ENCODE data around the gene SLC11A2. TPM values are rescaled to one million over a fixed set of nuclear protein-coding genes. Genes with fewer than 3 reads are reported as not detected.

SLC11A2 gene
- total RNA-seq, 1 donor from 2014 or later, result 42.6 TPM

GRCh38 chr12:50981319-50982239, 44.6 kb downstream of the SLC11A2 start:
- Mint-ChIP-seq H3K27ac (ENCODE audit: unreplicated experiment) (no peak overlapping the region), H3K27me3 (ENCODE audit: unreplicated experiment) (no peaks in the 10 kb centered on the region), H3K4me1 (ENCODE audit: unreplicated experiment) (peaks cover 22% of the 10 kb centered on the region), H3K36me3 (ENCODE audit: unreplicated experiment) (peaks cover 3% of the 10 kb centered on the region), H3K4me3 (ENCODE audit: unreplicated experiment) (no peak overlapping the region), H3K9me3 (ENCODE audit: unreplicated experiment) (no peaks in the 10 kb centered on the region)
- peak; percentile 13 for DNase-seq (ENCODE audit: extremely low spot score, unreplicated experiment)
- no peak for TF ChIP-seq CTCF (IDR thresholded peaks at IDR 0.05)

- Mint-ChIP-seq H3K36me3 (ENCODE audit: unreplicated experiment) (peaks cover 9% of the 10 kb centered on the region), H3K27me3 (ENCODE audit: unreplicated experiment) (no peaks in the 10 kb centered on the region), H3K4me1 (ENCODE audit: unreplicated experiment) (peaks cover 14% of the 10 kb centered on the region), H3K4me3 (ENCODE audit: unreplicated experiment) (no peak overlapping the region), H3K9me3 (ENCODE audit: unreplicated experiment) (no peaks in the 10 kb centered on the region), H3K27ac (ENCODE audit: unreplicated experiment) (no peak overlapping the region)
- DNase-seq (ENCODE audit: extremely low spot score, unreplicated experiment), result no peak
- TF ChIP-seq CTCF (IDR thresholded peaks at IDR 0.05), result no peak
These were observed 45.6 kb downstream of the SLC11A2 start for GRCh38 chr12:50980545-50980944.

GRCh38 chr12:50979369-50980052, 46.7 kb downstream of the SLC11A2 start:
- Mint-ChIP-seq H3K4me3 (ENCODE audit: unreplicated experiment) (no peak overlapping the region), H3K4me1 (ENCODE audit: unreplicated experiment) (peaks cover 3% of the 10 kb centered on the region), H3K36me3 (ENCODE audit: unreplicated experiment) (peaks cover 10% of the 10 kb centered on the region), H3K27ac (ENCODE audit: unreplicated experiment) (no peak overlapping the region), H3K27me3 (ENCODE audit: unreplicated experiment) (no peaks in the 10 kb centered on the region), H3K9me3 (ENCODE audit: unreplicated experiment) (no peaks in the 10 kb centered on the region)
- DNase-seq (ENCODE audit: extremely low spot score, unreplicated experiment), result no peak
- TF ChIP-seq CTCF (IDR thresholded peaks at IDR 0.05), result no peak

GRCh38 chr12:50971946-50972345, 54.2 kb downstream of the SLC11A2 start:
- no peak overlapping the region for H3K4me3 Mint-ChIP-seq (ENCODE audit: unreplicated experiment)
- TF ChIP-seq CTCF (IDR thresholded peaks at IDR 0.05), result no peak
- peaks cover 7% of the 10 kb centered on the region for H3K9me3 Mint-ChIP-seq (ENCODE audit: unreplicated experiment)
- H3K4me1 Mint-ChIP-seq (ENCODE audit: unreplicated experiment), result no peaks in the 10 kb centered on the region
- H3K27me3 Mint-ChIP-seq (ENCODE audit: unreplicated experiment), result no peaks in the 10 kb centered on the region
- no peak overlapping the region for H3K27ac Mint-ChIP-seq (ENCODE audit: unreplicated experiment)
- peaks cover 25% of the 10 kb centered on the region for H3K36me3 Mint-ChIP-seq (ENCODE audit: unreplicated experiment)
- DNase-seq (ENCODE audit: extremely low spot score, unreplicated experiment), result no peak

GRCh38 chr12:50964432-50964831, 61.8 kb downstream of the SLC11A2 start:
- DNase-seq (ENCODE audit: extremely low spot score, unreplicated experiment), result no peak
- H3K27me3 Mint-ChIP-seq (ENCODE audit: unreplicated experiment), result no peaks in the 10 kb centered on the region
- TF ChIP-seq CTCF (IDR thresholded peaks at IDR 0.05), result no peak
- peaks cover 3% of the 10 kb centered on the region for H3K36me3 Mint-ChIP-seq (ENCODE audit: unreplicated experiment)
- no peaks in the 10 kb centered on the region for H3K9me3 Mint-ChIP-seq (ENCODE audit: unreplicated experiment)
- H3K27ac Mint-ChIP-seq (ENCODE audit: unreplicated experiment), result no peak overlapping the region
- peaks cover 11% of the 10 kb centered on the region for H3K4me1 Mint-ChIP-seq (ENCODE audit: unreplicated experiment)
- no peak overlapping the region for H3K4me3 Mint-ChIP-seq (ENCODE audit: unreplicated experiment)

Data from osteocyte (in vitro differentiated cells).